Activated naive CD8-positive, alpha-beta T cell treated with anti-CD3 and anti-CD28 coated beads, Interleukin-2, amount 10 ng/mL, durations not matched to agents 7 days and 5 days (primary cell): ENCODE results near the gene ADAMTS4. TPM values are rescaled to one million over a fixed set of nuclear protein-coding genes. Genes with fewer than 3 reads are reported as not detected.
A peak's percentile ranks its signal among the peaks of the same experiment; 100 is the strongest.

ENCODE experiments used
- ATAC-seq: fragments of 150-1000 bp; cut with Tn5 transposase; one replicate; pipeline ENCODE4 v1.10.0; 2021; ENCODE audit warnings: low read depth, moderate library complexity
- POLR2A ChIA-PET: fragments of 350-600 bp; sonication (Branson Sonifier 250); formaldehyde crosslinking; loops from one replicate; lab custom pipeline; 2021; ENCODE audit warnings: antibody characterized with exemption; lab: Charles Lee
- DNase-seq: peaks from one replicate; pipeline ENCODE4 v3.0.0; 2021
- H3K27ac Mint-ChIP-seq: one replicate; pipeline ENCODE4 v1.8.0; 2022; ENCODE audit warnings: mild to moderate bottlenecking, mixed read lengths
- H3K27me3 Mint-ChIP-seq: one replicate; pipeline ENCODE4 v1.8.0; 2022; ENCODE audit warnings: mild to moderate bottlenecking, moderate library complexity, mixed read lengths
- H3K36me3 Mint-ChIP-seq: one replicate; pipeline ENCODE4 v1.8.0; 2021; ENCODE audit warnings: mild to moderate bottlenecking, mixed read lengths
- H3K4me1 Mint-ChIP-seq: one replicate; pipeline ENCODE4 v1.8.0; 2021; ENCODE audit warnings: mixed read lengths
- H3K4me3 Mint-ChIP-seq: one replicate; pipeline ENCODE4 v1.8.0; 2022; ENCODE audit warnings: mild to moderate bottlenecking, moderate library complexity, mixed read lengths
- H3K9me3 Mint-ChIP-seq: one replicate; pipeline ENCODE4 v1.8.0; 2021; ENCODE audit warnings: mixed read lengths
- total RNA-seq, 2 experiments: library from RNA; stranded (reverse); gene quantifications; one replicate each; pipeline ENCODE4 v1.2.3, GENCODE V29; 2021

The ADAMTS4 gene
- total RNA-seq, 2 experiments from 2014 or later = 2.5 to 3.5 TPM

DNA sequence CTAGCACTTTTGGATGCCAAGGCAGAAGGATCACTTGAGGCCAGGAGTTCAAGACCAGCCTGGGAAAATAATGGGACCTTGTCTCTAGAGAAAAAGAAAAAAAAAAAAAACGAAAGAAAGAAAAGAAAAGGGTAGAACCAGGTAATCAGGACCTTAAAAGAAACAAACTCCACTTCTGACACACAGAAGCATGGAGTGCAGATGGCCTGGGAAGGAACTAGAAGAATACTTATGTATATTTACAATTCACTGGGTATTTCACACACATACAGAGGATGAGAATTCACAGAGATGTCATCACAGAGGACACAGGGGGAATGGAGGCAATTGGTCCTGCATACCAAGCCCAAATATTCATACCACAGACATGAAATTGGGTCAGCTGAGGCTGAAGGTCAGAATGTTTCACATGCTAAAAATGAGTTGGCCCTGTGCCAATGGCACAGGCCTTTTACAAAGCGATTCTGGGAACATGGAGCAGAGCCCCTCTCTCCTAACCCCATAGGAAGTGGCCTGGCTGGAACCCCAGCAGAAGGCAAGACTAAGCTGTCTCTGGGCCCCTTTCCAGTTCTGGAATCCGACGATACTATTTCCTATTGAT lies 26.0 kb downstream of the ADAMTS4 start:
- H3K27ac Mint-ChIP-seq = no peak overlapping the region
- no peaks in the 10 kb centered on the region for H3K9me3 Mint-ChIP-seq
- H3K4me3 Mint-ChIP-seq = no peak overlapping the region

DNA sequence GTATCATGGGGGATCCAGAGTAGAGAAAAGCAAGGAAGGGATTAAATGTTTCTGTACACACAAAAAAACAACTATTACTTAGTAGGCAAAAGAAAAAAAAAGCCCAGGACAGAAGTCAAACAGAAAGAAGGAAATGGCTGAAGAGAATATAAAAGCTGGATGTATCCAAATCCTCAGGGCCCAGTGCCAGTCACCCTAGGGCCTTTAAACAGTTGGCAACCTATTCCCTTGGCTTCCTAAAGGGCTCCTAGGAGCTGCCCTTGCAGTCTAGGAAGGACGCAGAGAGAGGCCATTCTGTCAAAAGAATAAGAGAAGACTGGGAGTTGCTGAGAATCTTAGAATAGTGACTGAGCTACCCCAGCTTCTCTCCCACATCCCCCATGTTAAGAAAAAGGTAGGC lies 26.5 kb downstream of the ADAMTS4 start:
- Mint-ChIP-seq H3K4me1 (peaks cover 32% of the 10 kb centered on the region), H3K27me3 (no peaks in the 10 kb centered on the region), H3K36me3 (peaks cover 36% of the 10 kb centered on the region), H3K4me3 (no peak overlapping the region), H3K9me3 (no peaks in the 10 kb centered on the region), H3K27ac (no peak overlapping the region)
- ATAC-seq (no peak), DNase-seq (no peak)
- POLR2A ChIA-PET = no interaction called here

More for the DNA sequence above, 26.0 kb downstream of the ADAMTS4 start:
- Mint-ChIP-seq H3K27me3 (no peaks in the 10 kb centered on the region), H3K4me1 (peaks cover 34% of the 10 kb centered on the region), H3K36me3 (peaks cover 36% of the 10 kb centered on the region)
- DNase-seq (no peak), ATAC-seq (no peak)
- POLR2A ChIA-PET = no interaction called here

DNA sequence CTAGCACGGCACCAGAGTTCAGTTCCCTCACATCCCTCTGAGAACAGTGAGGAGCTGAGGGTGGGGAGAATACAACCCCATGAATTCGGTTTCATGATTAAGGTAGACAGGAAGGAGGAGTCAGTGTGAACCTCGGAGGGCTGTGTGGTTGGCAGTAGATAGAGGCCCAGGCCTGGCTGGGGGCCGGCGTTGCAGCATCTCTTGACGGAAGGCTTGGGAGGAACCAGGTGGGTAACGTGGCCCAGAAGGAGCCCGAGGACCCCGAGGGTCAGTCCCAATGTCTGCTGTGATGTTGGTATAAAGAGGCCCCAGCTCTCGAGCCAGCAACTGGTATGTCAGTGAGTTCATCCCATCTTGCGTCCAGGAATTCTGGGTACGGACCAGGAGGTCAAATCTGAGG lies 27.2 kb downstream of the ADAMTS4 start:
- Mint-ChIP-seq H3K36me3 (peaks cover 36% of the 10 kb centered on the region), H3K4me1 (peaks cover 36% of the 10 kb centered on the region), H3K9me3 (no peaks in the 10 kb centered on the region), H3K27ac (peak overlapping the region; percentile 20), H3K27me3 (no peaks in the 10 kb centered on the region), H3K4me3 (no peak overlapping the region)
- DNase-seq (no peak), ATAC-seq (no peak)
- POLR2A ChIA-PET = interaction anchor here (1.3 kb wide), 1 partner anchor 30 kb away, joined by 3 read pairs; the partner anchor contains the start of gene NDUFS2

DNA sequence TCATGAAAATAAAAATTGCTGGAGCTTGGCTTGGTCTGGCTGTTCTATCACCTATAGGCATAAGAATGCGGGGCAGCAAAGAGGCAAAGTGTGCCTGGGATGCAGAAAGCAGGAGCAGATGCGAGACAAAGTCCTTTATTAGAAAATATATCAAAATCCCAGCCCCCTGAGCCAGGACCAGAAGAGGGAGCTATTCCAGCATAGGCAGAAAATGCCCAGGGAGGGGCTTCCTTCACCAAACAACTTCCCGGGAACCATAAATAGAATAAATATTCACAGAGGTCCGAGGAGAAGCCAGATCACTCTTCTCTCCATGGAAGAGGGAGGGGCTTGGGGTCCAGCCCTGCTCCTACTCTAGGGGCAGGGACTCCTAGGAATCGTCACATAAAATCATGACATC lies 27.7 kb downstream of the ADAMTS4 start:
- Mint-ChIP-seq H3K36me3 (peaks cover 34% of the 10 kb centered on the region), H3K27me3 (no peaks in the 10 kb centered on the region), H3K4me1 (peaks cover 31% of the 10 kb centered on the region), H3K4me3 (no peak overlapping the region), H3K27ac (peak overlapping the region; percentile 20), H3K9me3 (no peaks in the 10 kb centered on the region)
- no peak for ATAC-seq
- DNase-seq = no peak
- POLR2A ChIA-PET = interaction anchor here (1.3 kb wide), 1 partner anchor 31 kb away, joined by 3 read pairs; the partner anchor contains the start of gene NDUFS2

DNA sequence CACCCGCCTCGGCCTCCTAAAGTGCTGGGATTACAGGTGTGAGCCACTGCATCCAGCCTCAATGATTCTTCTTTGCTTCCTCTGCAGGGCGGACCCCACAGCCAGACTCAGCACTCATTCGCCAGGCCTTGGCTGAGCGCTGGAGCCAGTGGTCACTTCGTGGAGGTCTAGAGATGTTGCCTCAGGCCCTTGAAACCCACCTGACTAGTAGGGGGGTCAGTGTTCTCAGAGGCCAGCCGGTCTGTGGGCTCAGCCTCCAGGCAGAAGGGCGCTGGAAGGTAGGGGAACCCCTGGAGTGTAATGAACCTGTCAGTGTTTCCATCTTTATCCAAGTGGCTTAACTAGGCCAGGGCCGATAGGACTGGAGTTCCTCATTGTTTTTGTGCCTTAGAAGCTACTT lies 29.9 kb downstream of the ADAMTS4 start:
- Mint-ChIP-seq H3K4me3 (no peak overlapping the region), H3K9me3 (no peaks in the 10 kb centered on the region), H3K27ac (peak overlapping the region; percentile 4), H3K27me3 (no peaks in the 10 kb centered on the region), H3K36me3 (peaks cover 22% of the 10 kb centered on the region), H3K4me1 (peaks cover 23% of the 10 kb centered on the region)
- DNase-seq (no peak), ATAC-seq (no peak)
- POLR2A ChIA-PET = interaction anchor here (0.8 kb wide), 1 partner anchor 9 kb away, joined by 3 read pairs; no protein-coding TSS in a partner anchor

DNA sequence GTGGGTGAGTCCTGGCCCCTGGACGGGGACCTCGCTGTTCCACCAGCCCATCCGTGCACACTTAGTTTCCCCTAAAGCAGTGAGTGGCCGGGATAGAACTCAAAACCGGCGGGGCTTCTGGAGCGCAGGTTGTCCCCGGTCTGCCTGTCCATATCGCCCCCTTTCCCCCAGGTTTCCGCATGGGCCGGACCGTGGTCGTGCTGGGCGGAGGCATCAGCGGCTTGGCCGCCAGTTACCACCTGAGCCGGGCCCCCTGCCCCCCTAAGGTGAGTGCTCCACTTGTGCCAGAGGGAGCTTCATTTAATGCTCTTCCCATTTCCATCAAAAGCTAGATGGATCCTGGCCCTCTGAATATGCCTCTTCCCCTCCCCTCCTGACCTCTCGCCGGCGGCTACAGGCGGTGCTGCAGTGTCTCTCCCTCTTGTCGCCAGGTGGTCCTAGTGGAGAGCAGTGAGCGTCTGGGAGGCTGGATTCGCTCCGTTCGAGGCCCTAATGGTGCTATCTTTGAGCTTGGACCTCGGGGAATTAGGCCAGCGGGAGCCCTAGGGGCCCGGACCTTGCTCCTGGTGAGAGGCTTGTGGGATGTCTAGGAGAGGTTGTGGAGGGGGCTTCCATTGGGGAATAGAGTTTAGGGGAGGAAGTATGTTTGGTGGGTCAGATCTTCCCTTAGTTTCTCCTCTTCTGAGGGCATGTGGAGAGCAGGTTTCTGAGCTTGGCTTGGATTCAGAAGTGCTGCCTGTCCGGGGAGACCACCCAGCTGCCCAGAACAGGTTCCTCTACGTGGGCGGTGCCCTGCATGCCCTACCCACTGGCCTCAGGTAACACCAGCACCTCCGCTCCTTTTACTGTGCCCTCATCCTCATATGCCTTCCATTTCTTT lies 31.9 kb downstream of the ADAMTS4 start:
- no peak for DNase-seq
- POLR2A ChIA-PET = interaction anchor here (0.6 to 3.5 kb wide), 16 partner anchors 9 to 215 kb away, joined by 3 to 37 read pairs (median 8); partner anchors contain the start of genes ARHGAP30, B4GALT3, FCER1G and KLHDC9
- peak overlapping the region; percentile 97 for H3K27ac Mint-ChIP-seq
- H3K36me3 Mint-ChIP-seq = peaks cover 15% of the 10 kb centered on the region
- H3K27me3 Mint-ChIP-seq = no peaks in the 10 kb centered on the region
- H3K9me3 Mint-ChIP-seq = no peaks in the 10 kb centered on the region
- peak overlapping the region; percentile 92 for H3K4me3 Mint-ChIP-seq
- no peak for ATAC-seq
- peaks cover 29% of the 10 kb centered on the region for H3K4me1 Mint-ChIP-seq

DNA sequence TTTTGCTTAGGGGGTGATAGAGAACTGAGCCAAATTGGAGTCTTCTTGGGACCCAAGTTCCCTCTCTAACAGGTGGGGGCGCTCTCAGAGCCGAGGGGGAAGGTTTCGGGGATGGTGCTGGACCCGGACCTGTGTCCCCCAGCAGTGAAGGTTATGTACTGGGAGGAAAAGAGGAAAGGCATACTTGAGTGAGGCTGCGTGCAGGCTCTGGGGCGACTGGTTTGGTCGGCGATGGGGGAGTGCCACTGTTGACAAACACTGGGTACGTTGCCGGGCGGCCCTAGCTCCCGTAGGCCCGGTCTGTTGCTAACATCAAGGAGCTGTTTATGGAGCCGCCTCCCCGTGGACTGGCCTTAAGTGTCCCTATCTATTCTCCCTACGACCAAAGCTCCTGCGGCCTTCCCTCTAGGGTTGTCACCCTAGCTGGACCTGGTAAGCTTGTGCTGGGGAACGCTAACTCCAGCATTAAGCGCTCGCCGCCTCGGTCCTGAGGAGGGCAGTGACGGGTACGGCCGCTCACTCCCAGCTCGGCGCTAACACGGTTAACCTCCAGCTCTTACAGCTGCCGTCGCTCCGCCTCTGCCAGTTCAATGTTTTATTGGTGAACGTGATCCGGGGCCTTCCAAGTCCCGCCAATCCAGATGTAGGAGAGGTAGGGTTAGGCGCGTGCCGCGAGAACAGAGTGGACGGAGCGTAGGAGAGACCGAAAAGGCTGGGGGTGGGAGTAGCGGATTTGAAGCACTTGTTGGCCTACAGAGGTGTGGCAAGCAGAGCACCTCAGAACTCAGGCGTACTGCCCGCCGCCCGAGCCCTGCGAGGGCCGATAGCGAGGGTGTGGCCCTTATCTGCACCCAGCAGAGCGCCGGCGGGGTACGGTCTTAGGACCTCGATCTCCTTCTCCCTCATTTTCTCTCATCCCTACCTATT lies 32.8 kb downstream of the ADAMTS4 start, which contains the start of gene PPOX:
PPOX (plus strand) TSS at position 685 of the 927 bp plus-strand sequence. CDS start 422 bp downstream, outside the sequence.
- POLR2A ChIA-PET = interaction anchor here (0.5 to 3.5 kb wide), 19 partner anchors 8 to 216 kb away, joined by 3 to 37 read pairs (median 7); partner anchors contain the start of genes ADAMTS4, ARHGAP30, B4GALT3 and DEDD
- Mint-ChIP-seq H3K9me3 (no peaks in the 10 kb centered on the region), H3K27me3 (no peaks in the 10 kb centered on the region), H3K36me3 (peaks cover 15% of the 10 kb centered on the region), H3K27ac (peak within 1 kb of the TSS; percentile 97), H3K4me1 (peaks cover 30% of the 10 kb centered on the region), H3K4me3 (peak within 1 kb of the TSS; percentile 92)
- peak; percentile 95 for ATAC-seq
- DNase-seq = peak; percentile 87

DNA sequence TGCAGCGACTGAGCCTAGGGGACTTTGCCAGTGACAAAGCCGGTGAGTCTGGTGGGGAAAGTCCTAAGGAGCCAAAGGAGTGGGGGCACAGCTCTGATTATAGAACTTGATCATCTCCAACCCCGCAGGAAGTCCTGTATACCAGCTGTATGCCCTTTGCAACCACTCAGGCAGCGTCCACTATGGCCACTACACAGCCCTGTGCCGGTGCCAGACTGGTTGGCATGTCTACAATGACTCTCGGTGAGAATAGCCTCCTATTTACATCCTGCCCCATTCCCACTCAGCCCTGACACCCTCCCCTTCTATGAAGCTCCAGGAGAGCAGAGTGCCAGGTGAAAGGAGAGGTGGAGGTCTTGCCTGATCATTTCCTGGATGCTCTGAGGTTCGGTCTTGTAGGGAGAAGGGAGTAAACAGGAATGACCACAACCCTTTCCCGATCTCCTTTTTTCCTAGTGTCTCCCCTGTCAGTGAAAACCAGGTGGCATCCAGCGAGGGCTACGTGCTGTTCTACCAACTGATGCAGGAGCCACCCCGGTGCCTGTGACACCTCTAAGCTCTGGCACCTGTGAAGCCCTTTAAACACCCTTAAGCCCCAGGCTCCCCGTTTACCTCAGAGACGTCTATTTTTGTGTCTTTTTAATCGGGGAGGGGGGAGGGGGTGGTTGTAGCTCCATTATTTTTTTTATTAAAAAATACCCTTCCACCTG lies 33.8 kb downstream of the ADAMTS4 start:
- DNase-seq = no peak

DNA sequence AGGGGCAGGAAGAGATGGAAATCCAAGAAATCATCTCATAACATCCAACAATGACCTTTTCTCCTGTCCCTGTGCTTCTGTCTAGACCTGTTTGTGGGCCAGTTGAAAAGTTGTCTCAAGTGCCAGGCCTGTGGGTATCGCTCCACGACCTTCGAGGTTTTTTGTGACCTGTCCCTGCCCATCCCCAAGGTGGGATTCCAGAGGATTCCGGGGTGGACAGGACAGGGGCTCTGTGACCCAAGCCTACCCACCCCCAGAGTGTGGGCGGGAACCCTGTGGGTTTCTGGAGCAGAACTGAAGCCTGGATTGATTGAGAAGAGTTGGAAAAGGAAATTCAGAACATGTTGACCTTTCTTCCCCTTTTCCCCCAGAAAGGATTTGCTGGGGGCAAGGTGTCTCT lies 35.1 kb downstream of the ADAMTS4 start:
- POLR2A ChIA-PET = no interaction called here
- Mint-ChIP-seq H3K4me3 (no peak overlapping the region), H3K4me1 (peaks cover 33% of the 10 kb centered on the region), H3K27ac (peak overlapping the region; percentile 58), H3K27me3 (no peaks in the 10 kb centered on the region), H3K36me3 (peaks cover 10% of the 10 kb centered on the region), H3K9me3 (no peaks in the 10 kb centered on the region)
- no peak for DNase-seq
- ATAC-seq = no peak

More for the DNA sequence above, 33.8 kb downstream of the ADAMTS4 start:
- H3K36me3 Mint-ChIP-seq = peaks cover 13% of the 10 kb centered on the region
- no peaks in the 10 kb centered on the region for H3K9me3 Mint-ChIP-seq
- H3K4me1 Mint-ChIP-seq = peaks cover 32% of the 10 kb centered on the region
- H3K27ac Mint-ChIP-seq = peak overlapping the region; percentile 81
- H3K27me3 Mint-ChIP-seq = no peaks in the 10 kb centered on the region
- ATAC-seq = no peak
- H3K4me3 Mint-ChIP-seq = peak overlapping the region; percentile 18
- POLR2A ChIA-PET = interaction anchor here (0.6 to 3.5 kb wide), 17 partner anchors 8 to 217 kb away, joined by 3 to 37 read pairs (median 8); partner anchors contain the start of genes ADAMTS4, ARHGAP30, B4GALT3 and DEDD

DNA sequence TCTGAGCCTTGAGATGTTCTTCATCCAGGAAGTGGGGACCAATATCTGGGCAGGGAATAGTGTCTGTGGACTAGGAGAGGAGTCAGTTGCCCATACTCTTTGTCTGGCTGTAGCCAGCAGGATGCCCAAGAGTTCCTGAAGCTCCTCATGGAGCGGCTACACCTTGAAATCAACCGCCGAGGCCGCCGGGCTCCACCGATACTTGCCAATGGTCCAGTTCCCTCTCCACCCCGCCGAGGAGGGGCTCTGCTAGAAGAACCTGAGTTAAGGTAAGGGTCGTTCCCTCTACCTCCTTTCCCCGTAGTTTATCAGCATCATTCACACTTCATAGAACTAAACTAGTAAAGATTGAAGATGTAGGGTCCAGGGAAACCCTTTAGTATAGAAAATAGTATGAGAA lies 36.0 kb downstream of the ADAMTS4 start:
- Mint-ChIP-seq H3K36me3 (peaks cover 10% of the 10 kb centered on the region), H3K9me3 (no peaks in the 10 kb centered on the region), H3K4me1 (peaks cover 35% of the 10 kb centered on the region), H3K27me3 (no peaks in the 10 kb centered on the region), H3K4me3 (no peak overlapping the region), H3K27ac (peak overlapping the region; percentile 58)
- POLR2A ChIA-PET = interaction anchor here (1.8 kb wide), 1 partner anchor 20 kb away, joined by 6 read pairs; no protein-coding TSS in a partner anchor
- ATAC-seq (no peak), DNase-seq (no peak)

DNA sequence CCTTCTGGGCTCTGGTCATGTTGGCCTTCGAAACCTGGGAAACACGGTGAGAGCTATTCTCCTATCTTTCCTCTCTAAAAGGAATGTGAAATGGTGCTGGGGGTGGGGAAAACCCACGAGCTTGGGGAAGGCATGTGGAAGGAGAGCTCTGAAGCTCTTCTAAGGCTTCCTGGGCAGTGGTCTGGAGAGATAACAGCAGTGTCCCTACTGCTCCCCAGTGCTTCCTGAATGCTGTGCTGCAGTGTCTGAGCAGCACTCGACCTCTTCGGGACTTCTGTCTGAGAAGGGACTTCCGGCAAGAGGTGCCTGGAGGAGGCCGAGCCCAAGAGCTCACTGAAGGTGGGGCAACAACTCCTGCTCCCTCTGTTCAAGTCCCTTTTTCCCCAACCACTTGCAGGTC lies 36.8 kb downstream of the ADAMTS4 start:
- no peak overlapping the region for H3K27ac Mint-ChIP-seq
- H3K4me3 Mint-ChIP-seq = no peak overlapping the region
- no peak for ATAC-seq
- POLR2A ChIA-PET = interaction anchor here (1.8 kb wide), 1 partner anchor 20 kb away, joined by 6 read pairs; no protein-coding TSS in a partner anchor
- no peaks in the 10 kb centered on the region for H3K9me3 Mint-ChIP-seq
- H3K27me3 Mint-ChIP-seq = no peaks in the 10 kb centered on the region
- peaks cover 16% of the 10 kb centered on the region for H3K36me3 Mint-ChIP-seq
- no peak for DNase-seq
- H3K4me1 Mint-ChIP-seq = peaks cover 32% of the 10 kb centered on the region

DNA sequence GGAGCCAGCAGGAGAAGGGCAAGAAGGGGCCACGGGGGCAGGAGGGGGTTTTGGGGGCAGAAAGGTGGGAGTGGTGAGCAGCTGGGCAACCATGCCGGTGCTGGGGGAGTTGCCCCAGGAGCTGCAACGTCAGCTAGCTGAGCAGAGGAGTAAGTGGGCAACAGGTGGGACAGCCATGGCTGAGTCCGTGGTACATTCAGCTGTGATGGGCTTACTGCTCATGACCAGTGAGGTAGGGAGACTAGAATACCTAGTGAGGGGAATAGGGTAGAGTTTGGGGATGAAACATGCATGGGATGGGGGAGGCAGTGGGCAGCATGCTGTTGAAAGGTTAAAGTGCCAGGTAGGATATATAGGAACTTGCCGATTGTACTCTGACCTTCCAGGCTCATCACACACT lies 37.2 kb downstream of the ADAMTS4 start:
- Mint-ChIP-seq H3K27me3 (no peaks in the 10 kb centered on the region), H3K36me3 (peaks cover 18% of the 10 kb centered on the region), H3K4me1 (peaks cover 30% of the 10 kb centered on the region), H3K4me3 (no peak overlapping the region), H3K27ac (no peak overlapping the region), H3K9me3 (no peaks in the 10 kb centered on the region)
- DNase-seq = no peak
- POLR2A ChIA-PET = interaction anchor here (1.8 kb wide), 1 partner anchor 21 kb away, joined by 6 read pairs; no protein-coding TSS in a partner anchor
- no peak for ATAC-seq
